ENCODE data around the gene DERL2.

GRCh38 chr17:5431949-5432556 is 53.9 kb downstream of the DERL2 start:
- TF ChIP-seq, protein P1, sequence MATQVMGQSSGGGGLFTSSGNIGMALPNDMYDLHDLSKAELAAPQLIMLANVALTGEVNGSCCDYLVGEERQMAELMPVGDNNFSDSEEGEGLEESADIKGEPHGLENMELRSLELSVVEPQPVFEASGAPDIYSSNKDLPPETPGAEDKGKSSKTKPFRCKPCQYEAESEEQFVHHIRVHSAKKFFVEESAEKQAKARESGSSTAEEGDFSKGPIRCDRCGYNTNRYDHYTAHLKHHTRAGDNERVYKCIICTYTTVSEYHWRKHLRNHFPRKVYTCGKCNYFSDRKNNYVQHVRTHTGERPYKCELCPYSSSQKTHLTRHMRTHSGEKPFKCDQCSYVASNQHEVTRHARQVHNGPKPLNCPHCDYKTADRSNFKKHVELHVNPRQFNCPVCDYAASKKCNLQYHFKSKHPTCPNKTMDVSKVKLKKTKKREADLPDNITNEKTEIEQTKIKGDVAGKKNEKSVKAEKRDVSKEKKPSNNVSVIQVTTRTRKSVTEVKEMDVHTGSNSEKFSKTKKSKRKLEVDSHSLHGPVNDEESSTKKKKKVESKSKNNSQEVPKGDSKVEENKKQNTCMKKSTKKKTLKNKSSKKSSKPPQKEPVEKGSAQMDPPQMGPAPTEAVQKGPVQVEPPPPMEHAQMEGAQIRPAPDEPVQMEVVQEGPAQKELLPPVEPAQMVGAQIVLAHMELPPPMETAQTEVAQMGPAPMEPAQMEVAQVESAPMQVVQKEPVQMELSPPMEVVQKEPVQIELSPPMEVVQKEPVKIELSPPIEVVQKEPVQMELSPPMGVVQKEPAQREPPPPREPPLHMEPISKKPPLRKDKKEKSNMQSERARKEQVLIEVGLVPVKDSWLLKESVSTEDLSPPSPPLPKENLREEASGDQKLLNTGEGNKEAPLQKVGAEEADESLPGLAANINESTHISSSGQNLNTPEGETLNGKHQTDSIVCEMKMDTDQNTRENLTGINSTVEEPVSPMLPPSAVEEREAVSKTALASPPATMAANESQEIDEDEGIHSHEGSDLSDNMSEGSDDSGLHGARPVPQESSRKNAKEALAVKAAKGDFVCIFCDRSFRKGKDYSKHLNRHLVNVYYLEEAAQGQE (IDR thresholded peaks at IDR 0.05; ENCODE audit: borderline replicate concordance) = no peak
- no peak for TF ChIP-seq SMC3 (conservative IDR thresholded peaks at IDR 0.05; ENCODE audit: poor library complexity)
- TF ChIP-seq EP300 (conservative IDR thresholded peaks at IDR 0.05; ENCODE audit: poor library complexity, severe bottlenecking) = no peak
- TF ChIP-seq EZH2 (IDR thresholded peaks at IDR 0.05; ENCODE audit: borderline replicate concordance, insufficient read depth, low read length, poor library complexity, severe bottlenecking) = no peak
- no peak for TF ChIP-seq POLR2AphosphoS5 (IDR thresholded peaks at IDR 0.05)
- TF ChIP-seq, protein P2, sequence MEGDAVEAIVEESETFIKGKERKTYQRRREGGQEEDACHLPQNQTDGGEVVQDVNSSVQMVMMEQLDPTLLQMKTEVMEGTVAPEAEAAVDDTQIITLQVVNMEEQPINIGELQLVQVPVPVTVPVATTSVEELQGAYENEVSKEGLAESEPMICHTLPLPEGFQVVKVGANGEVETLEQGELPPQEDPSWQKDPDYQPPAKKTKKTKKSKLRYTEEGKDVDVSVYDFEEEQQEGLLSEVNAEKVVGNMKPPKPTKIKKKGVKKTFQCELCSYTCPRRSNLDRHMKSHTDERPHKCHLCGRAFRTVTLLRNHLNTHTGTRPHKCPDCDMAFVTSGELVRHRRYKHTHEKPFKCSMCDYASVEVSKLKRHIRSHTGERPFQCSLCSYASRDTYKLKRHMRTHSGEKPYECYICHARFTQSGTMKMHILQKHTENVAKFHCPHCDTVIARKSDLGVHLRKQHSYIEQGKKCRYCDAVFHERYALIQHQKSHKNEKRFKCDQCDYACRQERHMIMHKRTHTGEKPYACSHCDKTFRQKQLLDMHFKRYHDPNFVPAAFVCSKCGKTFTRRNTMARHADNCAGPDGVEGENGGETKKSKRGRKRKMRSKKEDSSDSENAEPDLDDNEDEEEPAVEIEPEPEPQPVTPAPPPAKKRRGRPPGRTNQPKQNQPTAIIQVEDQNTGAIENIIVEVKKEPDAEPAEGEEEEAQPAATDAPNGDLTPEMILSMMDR (IDR thresholded peaks at IDR 0.05; ENCODE audit: poor library complexity, severe bottlenecking) = no peak
- no peak for TF ChIP-seq MXI1 (conservative IDR thresholded peaks at IDR 0.05; ENCODE audit: poor library complexity, severe bottlenecking)
- no peak for TF ChIP-seq TAF1 (IDR thresholded peaks at IDR 0.05; ENCODE audit: low read depth)
- TF ChIP-seq RAD21 (conservative IDR thresholded peaks at IDR 0.05) = no peak
